Activated gamma-delta T cell treated with Interleukin-2 at 50 U/mL for 16 hours (primary cell): ENCODE results near the gene MAST2.
"Not testable (repeated sequence)": the region's sequence is repeated elsewhere in the genome, so short reads cannot be mapped to it uniquely, and the experiment has no call there.

Experiments used
- DNase-seq: peaks from one replicate; pipeline ENCODE4 v3.0.0-alpha.2; 2020

Gene MAST2

DNA sequence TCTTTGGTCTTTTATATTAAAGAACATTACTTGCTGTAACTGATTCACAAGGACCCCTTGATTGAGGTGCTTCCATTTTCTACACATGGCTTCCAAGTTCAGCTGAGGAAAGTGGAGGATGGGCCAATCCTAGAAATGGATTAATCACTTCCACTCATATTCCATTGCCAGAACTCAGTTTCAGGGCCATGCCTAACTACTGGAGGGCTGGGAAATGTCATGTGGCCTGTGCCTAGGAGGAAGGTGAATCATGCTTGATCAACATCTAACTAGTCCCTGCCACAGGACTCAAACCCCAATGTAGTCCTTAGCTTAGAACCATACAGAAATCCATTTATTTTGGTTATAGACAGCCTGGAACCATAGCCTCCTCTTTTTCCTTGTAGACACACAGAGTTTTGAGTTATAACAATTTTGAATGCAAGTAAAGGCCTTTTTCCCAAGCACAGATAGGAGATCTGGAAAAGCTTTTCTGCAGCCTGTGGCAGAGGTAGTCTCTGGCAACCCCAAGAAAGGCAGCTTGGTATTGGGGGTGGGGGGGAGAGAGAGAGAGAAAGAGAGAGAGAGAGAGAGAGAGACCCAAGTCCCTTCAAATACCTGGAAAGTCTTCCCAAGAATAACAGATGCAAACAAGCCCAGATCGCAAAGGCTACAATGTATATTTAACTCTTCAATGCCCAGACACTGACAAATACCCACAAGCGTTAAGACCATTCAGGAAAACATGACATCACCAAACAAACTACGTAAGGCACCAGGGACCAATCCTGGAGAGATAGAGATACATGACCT is 12.5 kb downstream of the MAST2 start:
- no peak for DNase-seq

DNA sequence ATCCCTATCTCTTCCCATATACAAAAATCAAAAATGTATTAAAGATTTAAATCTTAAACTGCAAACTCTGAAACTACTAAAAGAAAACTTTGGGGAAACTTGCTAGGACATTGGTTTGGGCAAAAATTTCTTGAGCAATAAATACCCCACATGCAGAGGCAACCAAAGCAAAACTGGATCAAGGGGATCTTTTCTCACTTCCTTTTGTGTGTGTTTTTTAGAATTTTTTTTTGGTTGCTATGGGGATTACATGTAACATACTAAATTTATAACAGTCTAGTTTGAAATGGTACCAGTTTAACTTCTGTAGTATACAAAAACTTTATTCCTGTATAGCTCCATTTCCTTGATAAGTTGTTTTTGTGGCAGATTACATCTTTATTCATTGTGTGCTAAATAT is 16.8 kb downstream of the MAST2 start:
- no peak for DNase-seq

DNA sequence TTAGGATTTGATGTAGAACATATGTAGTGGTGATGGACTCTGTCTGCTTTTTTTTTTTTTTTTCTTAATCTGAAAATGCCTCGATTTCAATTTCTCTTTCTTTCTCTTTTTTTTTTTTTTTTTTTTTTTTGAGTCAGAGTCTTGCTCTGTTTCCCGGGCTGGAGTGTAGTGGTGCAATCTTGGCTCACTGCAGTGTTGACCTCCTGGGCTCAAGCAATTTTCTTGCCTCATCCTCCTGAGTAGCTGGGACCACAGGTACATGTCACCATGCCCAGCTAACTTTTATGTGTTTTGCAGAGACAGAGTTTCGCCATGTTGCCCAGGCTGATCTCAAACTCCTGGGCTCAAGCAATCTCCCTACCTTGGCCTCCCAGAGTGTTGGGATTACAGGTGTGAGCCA is 17.4 kb downstream of the MAST2 start:
- no peak for DNase-seq

DNA sequence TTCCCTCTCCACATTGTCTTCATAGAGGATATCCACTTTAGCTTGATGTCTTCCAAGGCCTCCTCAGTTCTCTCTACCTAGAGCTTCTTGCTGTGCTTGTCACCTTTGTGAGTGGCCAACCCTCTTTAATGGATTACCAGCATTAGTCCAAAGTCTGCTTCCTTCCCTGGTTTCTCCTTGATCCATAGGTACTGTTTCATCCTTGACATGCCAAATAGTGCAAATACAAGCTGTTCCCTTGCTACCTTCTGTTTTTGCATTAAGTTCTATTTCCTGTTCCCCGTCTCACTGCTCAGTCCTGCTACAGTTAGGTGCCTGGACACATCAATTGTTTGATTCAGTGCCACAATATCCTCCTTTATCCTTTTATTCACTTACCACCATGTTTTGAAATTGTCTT is 19.2 kb downstream of the MAST2 start:
- DNase-seq: no peak

DNA sequence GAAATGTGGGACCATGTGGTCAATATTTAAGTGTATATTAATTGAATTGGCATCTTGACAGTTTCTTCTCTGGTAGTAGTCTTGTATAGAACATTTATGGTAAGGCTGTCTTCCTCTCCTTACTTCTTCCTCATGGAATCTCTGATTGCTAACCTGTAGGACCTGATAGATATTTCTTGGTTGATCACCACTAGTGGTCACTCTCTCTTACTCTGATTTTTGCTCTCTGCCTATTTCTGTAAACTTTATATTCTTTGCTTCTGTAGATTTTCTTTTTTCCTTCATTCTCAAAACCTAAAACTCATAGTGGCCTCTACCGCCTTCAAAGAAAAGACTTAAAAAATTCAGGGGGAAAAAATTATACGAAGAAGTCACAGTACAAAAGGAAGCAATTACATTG is 21.2 kb downstream of the MAST2 start:
- DNase-seq: no peak

DNA sequence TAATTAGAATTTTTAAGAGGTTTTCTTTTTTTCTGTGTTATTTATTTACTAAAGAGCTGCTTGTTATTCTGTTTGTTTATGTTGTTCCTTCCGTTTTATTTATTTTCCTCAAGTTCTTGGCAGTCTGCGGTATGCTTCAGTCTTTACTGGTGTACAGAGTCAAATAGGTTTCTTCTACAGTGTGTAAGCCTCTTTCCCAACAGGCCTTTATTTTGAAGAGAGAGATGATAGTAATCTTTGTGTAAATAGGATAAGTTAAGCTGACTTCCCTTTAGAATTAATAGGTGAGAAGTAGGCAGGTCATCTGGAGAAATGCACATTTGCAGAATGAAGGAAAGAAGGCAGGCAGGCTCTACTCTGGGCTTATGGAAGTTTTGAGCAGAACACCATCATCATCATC is 23.8 kb downstream of the MAST2 start:
- DNase-seq: no peak

DNA sequence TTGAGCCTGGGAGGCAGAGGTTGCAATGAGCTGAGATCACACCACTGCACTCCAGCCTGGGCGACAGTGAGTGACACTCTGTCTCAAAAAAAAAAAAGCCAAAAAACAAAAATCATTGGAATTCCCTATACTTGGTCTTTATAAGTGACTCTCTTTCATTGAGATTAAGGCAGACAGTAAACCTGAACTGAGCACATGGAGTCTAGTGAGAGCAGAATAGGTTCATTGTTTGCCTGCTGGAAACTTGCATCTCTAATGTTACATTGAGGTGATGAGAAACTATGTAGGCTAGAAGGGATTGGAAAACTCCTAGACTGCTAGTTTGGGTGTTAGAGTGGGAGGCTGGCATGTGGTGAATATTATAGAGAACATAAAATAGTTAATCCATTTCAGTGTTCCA is 25.4 kb downstream of the MAST2 start:
- no peak for DNase-seq

DNA sequence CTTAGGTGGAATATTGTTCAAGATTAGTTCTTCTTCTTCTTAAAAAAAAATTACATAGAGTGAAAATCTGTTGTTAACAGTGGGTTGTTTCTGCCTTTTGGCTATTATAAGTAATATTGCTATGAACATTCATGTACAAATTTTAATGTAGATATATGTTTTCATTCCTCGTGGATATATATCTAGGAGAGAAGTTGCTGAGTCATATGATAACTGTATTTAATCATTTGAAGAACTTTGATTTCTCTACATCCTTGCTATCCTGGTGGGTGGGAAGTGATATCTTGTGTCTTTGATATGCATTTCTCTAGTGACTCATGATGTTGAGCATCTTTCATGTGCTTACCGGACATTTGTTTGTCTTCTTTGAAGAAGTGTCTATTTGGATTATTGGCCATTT is 29.9 kb downstream of the MAST2 start:
- DNase-seq: no peak

DNA sequence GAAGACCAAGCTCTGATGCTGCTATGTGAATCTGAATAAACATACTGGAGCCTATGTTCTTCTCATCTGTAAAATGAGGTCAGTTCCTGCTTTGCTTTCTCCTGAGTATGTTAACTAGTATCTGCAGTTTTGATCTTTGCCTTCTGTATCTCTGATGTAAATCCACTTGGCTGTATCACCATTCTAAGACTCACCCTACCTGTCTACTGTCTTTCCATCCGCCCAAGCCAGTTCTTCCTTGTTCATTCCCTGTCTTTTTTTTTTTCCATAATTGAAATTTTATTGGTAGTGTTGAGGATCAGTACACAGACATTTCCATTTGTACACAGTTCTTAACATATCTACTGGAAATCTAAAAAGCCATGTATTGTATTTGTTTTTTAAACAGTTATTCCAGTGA is 31.3 kb downstream of the MAST2 start:
- DNase-seq: no peak

DNA sequence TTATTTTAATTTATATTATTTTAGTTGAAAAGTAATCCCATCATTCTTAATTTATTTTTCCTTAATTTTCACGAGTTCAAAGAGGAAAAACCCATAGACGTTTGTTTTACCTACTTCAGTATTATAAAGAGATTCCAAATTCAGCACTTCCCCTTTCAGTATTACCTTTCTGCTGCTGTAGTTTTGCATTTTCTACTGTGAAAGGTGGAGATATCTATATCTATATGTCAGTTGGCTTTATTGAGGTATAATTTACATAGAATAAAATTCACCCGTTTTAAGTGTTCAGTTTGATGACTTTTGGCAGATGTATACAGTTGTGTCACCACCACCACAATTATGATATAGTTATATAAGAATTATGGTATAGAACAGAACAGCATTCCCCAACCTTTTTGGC is 33.0 kb downstream of the MAST2 start:
- DNase-seq: no peak

DNA sequence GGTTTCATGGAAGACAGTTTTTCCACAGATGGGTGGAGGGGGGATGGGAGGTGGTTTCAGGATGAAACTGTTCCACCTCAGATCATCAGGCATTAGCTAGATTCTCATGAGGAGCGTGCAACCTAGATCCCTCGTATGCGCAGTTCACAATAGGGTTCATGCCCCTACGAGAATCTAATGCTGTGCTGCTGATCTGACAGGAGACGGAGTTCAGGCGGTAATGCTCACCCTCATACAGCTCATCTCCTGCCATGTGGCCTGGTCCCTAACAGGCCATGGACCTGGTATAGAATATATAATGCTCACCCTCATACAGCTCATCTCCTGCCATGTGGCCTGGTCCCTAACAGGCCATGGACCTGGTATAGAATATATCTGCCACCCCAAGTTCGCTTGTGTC is 33.4 kb downstream of the MAST2 start:
- DNase-seq: not testable (repeated sequence)

DNA sequence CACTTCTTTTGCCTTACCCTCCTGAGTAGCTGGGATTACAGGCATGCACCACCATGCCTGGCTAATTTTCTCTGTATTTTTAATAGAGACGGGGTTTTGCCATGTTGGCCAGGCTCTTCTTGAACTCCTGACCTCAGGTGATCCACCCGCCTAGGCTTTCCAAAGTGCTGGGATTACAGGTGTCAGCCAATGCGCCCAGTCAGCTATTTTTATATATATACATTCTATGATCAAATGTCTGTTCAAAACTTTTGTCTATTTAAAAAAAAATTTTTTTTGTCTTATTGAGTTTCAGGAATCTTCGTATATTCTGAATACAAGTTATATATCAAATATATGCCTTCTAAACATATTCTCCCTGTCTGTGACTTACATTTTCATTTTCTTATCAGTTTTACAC is 34.9 kb downstream of the MAST2 start:
- not testable (repeated sequence) for DNase-seq

DNA sequence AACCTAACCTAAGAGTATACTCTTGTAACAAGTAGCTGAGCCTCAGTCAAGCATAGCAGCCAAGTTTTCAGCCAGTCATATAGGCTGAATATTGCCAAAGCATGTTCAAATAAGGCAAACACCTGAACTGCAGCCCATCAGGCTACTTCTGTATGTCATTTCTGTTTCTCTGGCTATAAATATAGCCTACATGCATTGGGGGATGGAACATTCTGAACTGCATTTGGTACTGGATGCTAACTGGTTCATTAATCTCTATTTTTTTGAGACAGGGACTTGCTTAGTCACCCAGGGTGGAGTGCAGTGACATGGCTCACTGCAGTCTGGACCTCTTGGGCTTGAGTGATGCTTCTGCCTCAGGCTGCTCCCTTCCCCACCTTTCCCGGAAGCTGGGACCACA is 37.3 kb downstream of the MAST2 start:
- DNase-seq: no peak

DNA sequence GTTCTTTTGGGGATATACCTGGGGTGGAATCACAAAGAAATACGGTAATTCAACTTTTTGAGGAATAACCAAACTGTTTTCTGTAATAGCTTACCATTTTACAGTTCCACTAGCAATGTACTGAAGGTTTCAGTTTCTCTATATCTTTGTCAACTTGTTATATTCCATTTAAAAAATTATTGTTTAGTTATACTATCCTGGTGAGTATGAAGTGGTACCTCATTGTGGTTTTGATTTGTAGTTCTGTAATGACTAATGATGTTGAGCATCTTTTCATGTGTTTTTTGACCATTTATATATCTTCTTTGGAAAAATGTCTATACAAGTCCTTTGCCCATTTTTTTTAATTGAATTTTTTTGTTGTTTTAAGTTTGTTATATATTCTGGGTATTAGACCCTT is 39.4 kb downstream of the MAST2 start:
- no peak for DNase-seq

DNA sequence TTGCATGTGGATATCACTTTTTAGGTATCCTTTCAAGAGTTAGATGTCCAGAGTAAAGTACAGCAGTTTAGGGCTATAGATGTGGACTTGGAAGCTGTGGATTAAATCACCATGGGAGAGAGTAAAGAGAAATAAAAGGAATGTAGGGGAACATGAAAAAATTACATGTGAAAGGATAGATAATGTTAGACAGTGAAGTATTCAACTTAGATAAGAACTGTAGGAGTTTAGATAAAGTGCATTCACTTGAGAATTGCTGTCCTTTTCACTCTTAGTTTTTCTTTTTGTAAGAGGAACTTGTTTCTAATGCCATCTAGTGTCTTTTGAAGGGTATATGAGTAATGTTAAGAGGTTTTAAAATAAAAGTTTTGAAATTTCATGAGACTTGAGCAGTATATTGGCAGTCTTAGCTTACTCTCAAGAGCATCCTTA is 40.1 kb downstream of the MAST2 start:
- no peak for DNase-seq

DNA sequence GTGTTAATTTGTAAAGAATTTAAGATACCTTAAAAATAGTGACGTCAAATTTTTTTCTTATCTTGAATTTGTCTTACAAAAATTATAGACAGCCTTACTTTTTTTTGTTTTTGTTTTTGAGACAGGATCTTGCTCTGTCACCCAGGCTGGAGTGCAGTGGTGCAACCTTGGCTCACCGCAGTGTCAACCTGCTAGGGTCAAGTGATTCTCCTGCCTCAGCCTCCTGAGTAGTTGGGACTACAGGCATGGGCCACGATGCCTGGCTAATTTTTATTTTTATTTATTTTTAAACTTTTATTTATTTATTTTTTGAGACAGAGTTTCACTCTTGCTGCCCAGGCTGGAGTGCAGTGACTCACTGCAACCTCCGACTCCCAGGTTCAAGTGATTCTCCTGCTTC is 40.6 kb downstream of the MAST2 start:
- not testable (repeated sequence) for DNase-seq

DNA sequence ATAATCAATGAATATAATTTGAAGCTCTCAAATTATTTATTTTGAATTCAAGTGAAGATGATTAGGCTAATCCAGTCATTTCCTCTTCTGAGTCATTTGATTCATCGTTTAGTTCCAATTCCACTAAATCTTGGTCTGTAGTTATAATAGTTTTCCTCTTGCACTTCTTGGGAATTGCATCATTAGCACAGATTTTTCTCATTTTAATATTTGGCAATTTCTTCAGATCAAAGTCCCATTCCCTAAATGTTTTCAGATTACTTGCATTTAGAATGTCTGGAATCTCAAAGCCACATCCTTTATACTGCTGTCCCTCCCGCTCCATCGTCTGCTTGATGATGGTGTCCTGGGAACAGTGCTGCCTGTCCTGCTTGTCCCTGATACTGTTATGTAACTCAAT is 43.5 kb downstream of the MAST2 start:
- no peak for DNase-seq

DNA sequence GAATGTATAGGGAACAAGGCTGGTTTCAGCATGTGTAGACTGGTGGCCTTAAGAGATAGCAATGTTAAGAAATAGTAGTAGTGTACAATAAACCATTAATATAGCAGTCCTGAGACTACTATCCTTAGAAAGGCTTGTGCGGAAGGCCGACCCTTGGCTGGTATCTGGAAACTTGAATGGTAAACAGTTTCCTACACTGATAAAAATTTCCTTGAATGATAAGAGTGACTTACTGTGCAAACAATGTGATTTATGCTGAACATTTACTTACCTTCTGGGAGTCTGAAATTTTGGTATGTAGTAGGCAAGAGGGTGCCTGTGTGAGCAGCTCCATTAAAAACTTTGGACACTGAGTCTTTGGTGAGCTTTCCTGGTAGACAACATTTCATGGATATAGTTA is 44.7 kb downstream of the MAST2 start:
- DNase-seq: no peak

DNA sequence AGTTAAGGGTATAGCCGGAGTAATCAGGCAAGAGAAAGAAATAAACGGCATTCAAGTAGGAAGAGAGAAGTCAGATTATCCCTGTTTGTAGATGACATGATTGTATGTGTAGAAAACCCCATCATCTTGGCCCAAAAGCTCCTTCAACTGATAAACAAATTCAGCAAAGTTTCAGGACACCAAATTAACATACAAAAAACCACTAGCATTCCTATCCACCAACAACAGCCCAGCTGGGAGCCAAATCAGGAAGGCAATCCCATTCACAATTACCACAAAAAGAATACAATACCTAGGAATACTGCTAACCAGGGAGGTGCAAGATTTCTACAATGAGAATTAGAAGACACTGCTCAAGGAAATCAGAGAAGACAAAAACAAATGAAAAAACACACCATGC is 45.3 kb downstream of the MAST2 start:
- no peak for DNase-seq

DNA sequence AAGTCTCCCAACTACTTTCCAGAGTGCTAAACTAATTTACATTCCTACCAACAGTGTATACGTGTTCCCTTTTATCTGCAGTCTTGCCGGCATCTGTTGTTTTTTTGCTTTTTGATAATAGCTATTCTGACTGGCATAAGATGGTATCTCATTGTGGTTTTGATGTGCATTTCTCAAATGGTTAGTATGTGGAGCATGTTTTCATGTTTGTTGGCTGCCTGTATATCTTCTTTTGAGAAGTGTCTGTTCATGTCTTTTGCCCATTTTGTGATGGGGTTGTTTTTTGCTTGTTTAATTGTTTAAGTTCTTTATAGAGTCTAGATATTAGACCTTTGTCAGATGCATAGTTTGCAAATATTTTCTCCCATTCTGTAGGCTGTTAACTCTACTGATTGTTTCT is 46.6 kb downstream of the MAST2 start:
- no peak for DNase-seq

DNA sequence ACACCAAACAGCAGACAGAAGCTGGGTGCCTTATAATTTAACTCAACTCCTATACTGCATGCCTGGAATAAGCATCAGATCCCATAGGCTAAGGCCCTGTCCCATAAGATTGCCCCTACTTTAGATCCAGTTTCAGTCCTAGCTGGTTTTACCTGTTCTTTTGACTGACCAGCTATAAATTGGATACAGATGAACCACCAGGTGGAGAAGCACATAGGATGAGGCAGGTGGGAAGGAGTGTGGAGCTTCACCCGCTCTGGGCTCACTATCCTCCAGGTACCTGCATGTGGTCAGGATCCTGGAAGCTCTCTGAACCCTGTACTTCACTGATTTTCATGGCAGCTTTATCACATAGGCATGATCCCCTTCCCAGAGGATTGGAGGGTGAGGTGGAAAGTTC is 51.3 kb downstream of the MAST2 start:
- DNase-seq: no peak

DNA sequence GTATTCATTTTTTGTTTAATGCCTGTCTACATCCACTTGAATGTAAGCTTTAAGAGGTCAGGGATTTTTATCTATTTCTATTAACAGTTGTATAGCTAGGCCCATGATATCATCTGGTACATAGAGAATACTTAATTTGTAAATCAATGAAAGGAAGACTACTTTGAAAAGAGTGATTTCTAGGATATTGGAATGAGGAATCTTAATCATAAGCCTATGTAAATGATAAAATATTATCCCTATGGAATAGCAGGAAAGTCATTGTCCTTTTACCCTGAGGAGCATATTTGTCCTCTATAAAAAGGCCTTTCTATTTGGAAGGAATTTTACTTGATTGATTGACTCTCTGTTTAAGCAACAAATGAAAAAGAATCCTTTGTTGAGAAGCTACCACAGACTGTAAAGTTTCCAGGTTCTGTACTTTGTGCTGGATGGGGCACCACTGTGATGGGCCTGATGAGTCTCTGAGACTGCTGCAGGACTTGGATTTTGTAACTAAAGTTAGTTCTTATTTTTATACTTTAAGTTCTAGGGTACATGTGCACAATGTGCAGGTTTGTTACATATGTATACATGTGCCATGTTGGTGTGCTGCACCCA is 53.8 kb downstream of the MAST2 start:
- DNase-seq: no peak

DNA sequence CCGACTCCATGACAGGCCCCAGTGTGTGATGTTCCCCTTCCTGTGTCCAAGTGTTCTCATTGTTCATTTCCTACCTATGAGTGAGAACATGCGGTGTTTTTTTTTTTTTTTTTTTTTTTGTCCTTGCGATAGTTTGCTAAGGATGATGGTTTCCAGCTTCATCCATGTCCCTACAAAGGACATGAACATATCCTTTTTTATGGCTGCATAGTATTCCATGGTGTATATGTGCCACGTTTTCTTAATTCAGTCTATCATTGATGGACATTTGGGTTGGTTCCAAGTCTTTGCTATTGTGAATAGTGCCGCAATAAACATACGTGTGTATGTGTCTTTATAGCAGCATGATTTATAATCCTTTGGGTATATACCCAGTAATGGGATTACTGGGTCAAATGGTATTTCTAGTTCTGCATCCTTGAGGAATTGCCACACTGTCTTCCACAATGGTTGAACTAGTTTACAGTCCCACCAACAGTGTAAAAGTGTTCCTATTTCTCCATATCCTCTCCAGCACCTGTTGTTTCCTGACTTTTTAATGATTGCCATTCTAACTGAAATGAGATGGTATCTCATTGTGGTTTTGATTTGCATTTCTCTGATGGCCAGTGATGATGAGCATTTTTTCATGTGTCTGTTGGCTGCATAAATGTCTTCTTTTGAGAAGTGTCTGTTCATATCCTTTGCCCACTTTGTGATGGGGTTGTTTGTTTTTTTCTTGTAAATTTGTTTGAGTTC is 54.5 kb downstream of the MAST2 start:
- DNase-seq: not testable (repeated sequence)

DNA sequence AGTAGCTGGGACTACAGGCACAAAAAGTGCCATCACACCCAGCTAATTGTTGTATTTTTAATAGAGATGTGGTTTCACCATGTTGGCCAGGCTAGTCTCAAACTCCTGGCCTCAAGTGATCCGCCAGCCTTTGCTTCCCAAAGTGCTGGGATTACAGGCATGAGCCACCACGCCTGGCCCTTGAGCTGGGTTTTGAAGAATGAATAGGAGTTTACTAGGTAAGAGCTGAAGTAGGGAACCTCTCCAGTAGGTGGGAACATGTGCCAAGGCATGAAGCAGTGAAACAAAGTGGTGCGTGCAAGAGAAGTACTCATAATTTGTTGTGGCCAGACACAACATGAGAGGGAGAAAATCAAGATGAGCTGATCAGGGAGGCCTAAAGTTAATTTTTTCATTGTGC is 55.8 kb downstream of the MAST2 start:
- no peak for DNase-seq
